ENCODE measurements around the gene RENBP.

Gene RENBP

GRCh38 chrX:153972368-153973126, 28.1 kb upstream of the RENBP start, which contains the start of gene TMEM187 (continued):
- TF ChIP-seq SETDB1 (IDR thresholded peaks at IDR 0.05; ENCODE audit: insufficient read length, low read length) (no peak), ZNF654 (tag by site-specific recombination; IDR thresholded peaks at IDR 0.05; ENCODE audit: low read depth) (no peak), KLF10 (tag by site-specific recombination; IDR thresholded peaks at IDR 0.05) (peak; percentile 38; the same call in 1 of the 2 replicates), PBX3 (CRISPR knock-in tag; IDR thresholded peaks at IDR 0.05) (peak; percentile 61; the same call in 1 of the 2 replicates), WT1 (tag by site-specific recombination; IDR thresholded peaks at IDR 0.05) (peak; percentile 28; the same call in 1 of the 2 replicates), EGR2 (tag by site-specific recombination; IDR thresholded peaks at IDR 0.05; ENCODE audit: low read depth) (0 out of 2 replicates have a peak, but pooled peaks have one; percentile 7), ZNF677 (tag by site-specific recombination; IDR thresholded peaks at IDR 0.05) (0 out of 2 replicates have a peak, but pooled peaks have one; percentile 33), SP3 (tag by site-specific recombination; IDR thresholded peaks at IDR 0.05) (peak; percentile 42), ZFHX2 (tag by site-specific recombination; conservative IDR thresholded peaks at IDR 0.05) (no peak), PATZ1 (tag by site-specific recombination; IDR thresholded peaks at IDR 0.05) (peak; percentile 34), GLIS2 (tag by site-specific recombination; IDR thresholded peaks at IDR 0.05) (peak; percentile 13), ZNF571 (tag by site-specific recombination; IDR thresholded peaks at IDR 0.05) (no peak), ZNF391 (tag by site-specific recombination; IDR thresholded peaks at IDR 0.05; ENCODE audit: borderline replicate concordance, low read depth) (no peak), ZBTB44 (tag by site-specific recombination; IDR thresholded peaks at IDR 0.05) (peak; percentile 78; the same call in 1 of the 2 replicates), ZNF561 (tag by site-specific recombination; IDR thresholded peaks at IDR 0.05; ENCODE audit: borderline replicate concordance) (peak; percentile 64; the same call in 1 of the 2 replicates), ZBTB21 (tag by site-specific recombination; IDR thresholded peaks at IDR 0.05) (no peak), ZNF138 (tag by site-specific recombination; IDR thresholded peaks at IDR 0.05; ENCODE audit: borderline replicate concordance) (no peak), GLI2 (tag by site-specific recombination; IDR thresholded peaks at IDR 0.05; ENCODE audit: borderline replicate concordance, low read depth) (no peak), KLF9 (tag by site-specific recombination; IDR thresholded peaks at IDR 0.05; ENCODE audit: low read depth) (0 out of 2 replicates have a peak, but pooled peaks have one; percentile 18), ZNF133 (tag by site-specific recombination; IDR thresholded peaks at IDR 0.05) (no peak), SP7 (tag by site-specific recombination; IDR thresholded peaks at IDR 0.05) (0 out of 2 replicates have a peak, but pooled peaks have one; percentile 3), ZNF280D (tag by site-specific recombination; IDR thresholded peaks at IDR 0.05) (no peak), ZNF148 (tag by site-specific recombination; IDR thresholded peaks at IDR 0.05; ENCODE audit: borderline replicate concordance) (no peak), ZNF664 (tag by site-specific recombination; IDR thresholded peaks at IDR 0.05) (no peak), KLF1 (tag by site-specific recombination; IDR thresholded peaks at IDR 0.05) (peak; percentile 63), ZNF398 (tag by site-specific recombination; IDR thresholded peaks at IDR 0.05) (peak; percentile 50)
